Measurements from ENCODE around the gene CYB5R4. TPM values are rescaled to one million over a fixed set of nuclear protein-coding genes. Genes with fewer than 3 reads are reported as not detected.

Gene CYB5R4
- total and polyA plus RNA-seq, 2 of the 8 experiments (the other 6 are each of a cell fraction or from before 2014, with no cell fraction given): 2.8 to 14.6 TPM

GRCh38 chr6:83860782-83861495, 1.4 kb downstream of the CYB5R4 start:
- CTCF ChIA-PET (ENCODE audit: partially characterized antibody): interaction anchor here (0.6 to 1.2 kb wide), 2 partner anchors 246 to 339 kb away, joined by 3 to 4 read pairs; no protein-coding TSS in a partner anchor
- no peak for TF ChIP-seq EGR1 (IDR thresholded peaks at IDR 0.05; ENCODE audit: borderline replicate concordance, low read depth, low read length)
- TF ChIP-seq RFX5 (IDR thresholded peaks at IDR 0.05; ENCODE audit: borderline replicate concordance, low read depth, low read length): no peak
- TF ChIP-seq NRF1 (IDR thresholded peaks at IDR 0.05; ENCODE audit: low read depth, low read length): no peak
- no peak for TF ChIP-seq SUZ12 (IDR thresholded peaks at IDR 0.05; ENCODE audit: low read length)
- TF ChIP-seq TCF12 (IDR thresholded peaks at IDR 0.05; ENCODE audit: low read depth, low read length): no peak
- TF ChIP-seq E2F6 (IDR thresholded peaks at IDR 0.05): no peak
- TF ChIP-seq USF2 (IDR thresholded peaks at IDR 0.05; ENCODE audit: low read length): no peak
- no peak for TF ChIP-seq RBBP5 (IDR thresholded peaks at IDR 0.05; ENCODE audit: borderline replicate concordance, low read depth, low read length)
- TF ChIP-seq SRF (IDR thresholded peaks at IDR 0.05; ENCODE audit: low read depth, low read length): no peak
- no peak for TF ChIP-seq ATF3 (IDR thresholded peaks at IDR 0.05; ENCODE audit: insufficient read depth, low read depth, low read length)

More at GRCh38 chr6:83860782-83861495, 1.4 kb downstream of the CYB5R4 start:
- Histone ChIP-seq H3K9me3 (ENCODE audit: insufficient read depth in 2 of 2, low read depth in 1 of 2, low read length in 1 of 2) (no peaks in the 10 kb centered on the region), H4K20me1 (replicated peaks in 1 of 2; ENCODE audit: control insufficient read depth in 1 of 2, insufficient read depth in 2 of 2, low read length in 2 of 2) (peaks cover 0 to 2% of the 10 kb centered on the region in 2 experiments), H3K4me3 (ENCODE audit: extremely low read depth in 1 of 4, insufficient read depth in 2 of 4, low read depth in 3 of 4, low read length in 4 of 4) (peak overlapping the region; percentile 73 to 94 (median 84); a peak in 5 of 8 replicates), H4K5ac (ENCODE audit: insufficient read length, low read depth, low read length) (no peak overlapping the region), H3K56ac (replicated peaks; ENCODE audit: insufficient read length, low read depth, low read length) (no peak overlapping the region), H3K4me2 (ENCODE audit: insufficient read depth in 1 of 2, low read depth in 2 of 2, low read length in 2 of 2) (peak overlapping the region; percentile 73 to 78), H2AK5ac (ENCODE audit: low read depth, low read length) (no peak overlapping the region), H2AFZ (ENCODE audit: low read length) (no peak overlapping the region), H3K14ac (ENCODE audit: insufficient read length) (no peak overlapping the region), H3K4me1 (replicated peaks in 1 of 4; ENCODE audit: control insufficient read depth in 3 of 4, insufficient read depth in 4 of 4, low read length in 3 of 4) (peaks cover 0 to 3% (median 0%) of the 10 kb centered on the region in 4 experiments; a peak in 4 of 7 replicates), H3K27me3 (replicated peaks in 1 of 4; ENCODE audit: control insufficient read depth in 3 of 4, extremely low read depth in 1 of 4, insufficient read depth in 3 of 4, low read length in 3 of 4) (no peaks in the 10 kb centered on the region), H2BK120ac (replicated peaks; ENCODE audit: low read depth, low read length) (no peak overlapping the region), H3K36me3 (ENCODE audit: control insufficient read depth in 2 of 4, insufficient read depth in 4 of 4, low read length in 3 of 4) (peaks cover 0 to 11% (median 8%) of the 10 kb centered on the region in 4 experiments; a peak in 4 of 8 replicates), H3K23me2 (ENCODE audit: low read depth, low read length) (peaks cover 2% of the 10 kb centered on the region; the same call in 1 of the 2 replicates), H3K79me2 (ENCODE audit: control insufficient read depth in 1 of 2, insufficient read depth in 2 of 2, low read length in 2 of 2) (peaks cover 0 to 34% of the 10 kb centered on the region in 2 experiments; a peak in 3 of 4 replicates), H4K8ac (ENCODE audit: extremely low read depth, insufficient read depth, low read length) (no peak overlapping the region), H3K23ac (ENCODE audit: insufficient read length) (no peak overlapping the region), H2BK15ac (ENCODE audit: low read length) (no peak overlapping the region), H2BK5ac (ENCODE audit: low read depth, low read length) (no peak overlapping the region), H3K4ac (replicated peaks; ENCODE audit: insufficient read length, low read depth, low read length) (no peak overlapping the region), H4K91ac (replicated peaks; ENCODE audit: insufficient read length, low read length) (no peak overlapping the region), H3K9ac (replicated peaks in 1 of 4; ENCODE audit: extremely low read depth in 1 of 4, low read depth in 3 of 4, low read length in 3 of 4) (no peak overlapping the region), H3K18ac (ENCODE audit: extremely low read depth, low read length) (no peak overlapping the region), H2BK20ac (ENCODE audit: low read length) (no peak overlapping the region), H3K79me1 (ENCODE audit: low read depth, low read length) (no peaks in the 10 kb centered on the region), H3K27ac (ENCODE audit: low read depth, low read length) (no peak overlapping the region), H2BK12ac (ENCODE audit: low read depth, low read length) (no peak overlapping the region)
- POLR2A ChIA-PET (ENCODE audit: partially characterized antibody): interaction anchor here (1.1 to 1.6 kb wide), 2 partner anchors 9 to 191 kb away, joined by 3 to 4 read pairs; no protein-coding TSS in a partner anchor
- FAIRE-seq: no peak
- no peak for DNase-seq (ENCODE audit: low read depth in 1 of 2, low spot score in 2 of 2)
- whole genome bisulfite sequencing, 2 experiments (ENCODE audit: extremely low coverage in 1 of 2, insufficient coverage in 1 of 2, insufficient read length in 1 of 2, insufficient replicate concordance in 2 of 2, low coverage in 1 of 2, low lambda C conversion rate in 2 of 2, missing lambda C conversion rate in 1 of 2): 78% methylated on average over 8 of the region's 8 CpGs; no CpG with 5 or more reads in 1 of the 2 experiments
